Lower leg skin (tissue), 4 donors: ENCODE data around the gene DGKI. TPM values are rescaled to one million over a fixed set of nuclear protein-coding genes. Genes with fewer than 3 reads are reported as not detected.

Source experiments
- DNase-seq, 2 donors: peaks; one replicate each; pipeline ENCODE4 v3.0.0-alpha.2; 2019; ENCODE audit warnings: low spot score in 2 of 2
- H3K4me3 ChIP-seq: fragments of 200-600 bp; sonication (generic); 2 replicates; pipeline ENCODE4 v1.5.1; 2017; ENCODE audit warnings: mild to moderate bottlenecking, low read depth; ENCODE audit not compliant: poor library complexity, severe bottlenecking
- POLR2A ChIP-seq, 2 donors: fragments of 450-650 bp; IDR thresholded peaks; one replicate each; pipeline ENCODE4 v1.6.1; 2016 to 2017; ENCODE audit warnings: antibody characterized with exemption in 2 of 2, mild to moderate bottlenecking in 1 of 2, moderate library complexity in 1 of 2
- WGBS, 2 donors: methylation state at CpG; one replicate each; pipeline ENCODE4 v1.1.5; 2018; 5-methylcytosine and 5-hydroxymethylcytosine counted together
- intact Hi-C: fragments of 100-400 bp; cut with DNase I; formaldehyde crosslinking; loops from one replicate; pipeline ENCODE4 v1.15.0; 2023; ENCODE audit warnings: low total_unique reads
- total RNA-seq, 4 donors: library from RNA; depleted of rRNA; stranded (reverse); fragments of >200 nt; gene quantifications; one replicate each; pipeline ENCODE4 v1.1.0, GENCODE V29; 2016
- TF ChIP-seq, protein P1 (sequence below), 3 donors: fragments of 450-650 bp; IDR thresholded peaks; one replicate each; pipeline ENCODE4 v1.5.1; 2016; ENCODE audit warnings: antibody characterized with exemption in 3 of 3, mild to moderate bottlenecking in 3 of 3, moderate library complexity in 2 of 3

The DGKI gene
- total RNA-seq, 4 donors from 2014 or later: 0.34 to 2.1 (median 1.3) TPM

GRCh38 chr7:137434946-137435345 lies 411.8 kb downstream of the DGKI start:
- DNase-seq: no peak
- intact Hi-C loops: no loop called here
- no peak for TF ChIP-seq POLR2A (IDR thresholded peaks at IDR 0.05)
- TF ChIP-seq, protein P1, sequence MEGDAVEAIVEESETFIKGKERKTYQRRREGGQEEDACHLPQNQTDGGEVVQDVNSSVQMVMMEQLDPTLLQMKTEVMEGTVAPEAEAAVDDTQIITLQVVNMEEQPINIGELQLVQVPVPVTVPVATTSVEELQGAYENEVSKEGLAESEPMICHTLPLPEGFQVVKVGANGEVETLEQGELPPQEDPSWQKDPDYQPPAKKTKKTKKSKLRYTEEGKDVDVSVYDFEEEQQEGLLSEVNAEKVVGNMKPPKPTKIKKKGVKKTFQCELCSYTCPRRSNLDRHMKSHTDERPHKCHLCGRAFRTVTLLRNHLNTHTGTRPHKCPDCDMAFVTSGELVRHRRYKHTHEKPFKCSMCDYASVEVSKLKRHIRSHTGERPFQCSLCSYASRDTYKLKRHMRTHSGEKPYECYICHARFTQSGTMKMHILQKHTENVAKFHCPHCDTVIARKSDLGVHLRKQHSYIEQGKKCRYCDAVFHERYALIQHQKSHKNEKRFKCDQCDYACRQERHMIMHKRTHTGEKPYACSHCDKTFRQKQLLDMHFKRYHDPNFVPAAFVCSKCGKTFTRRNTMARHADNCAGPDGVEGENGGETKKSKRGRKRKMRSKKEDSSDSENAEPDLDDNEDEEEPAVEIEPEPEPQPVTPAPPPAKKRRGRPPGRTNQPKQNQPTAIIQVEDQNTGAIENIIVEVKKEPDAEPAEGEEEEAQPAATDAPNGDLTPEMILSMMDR (IDR thresholded peaks at IDR 0.05): no peak
- no peak overlapping the region for H3K4me3 ChIP-seq

DNA sequence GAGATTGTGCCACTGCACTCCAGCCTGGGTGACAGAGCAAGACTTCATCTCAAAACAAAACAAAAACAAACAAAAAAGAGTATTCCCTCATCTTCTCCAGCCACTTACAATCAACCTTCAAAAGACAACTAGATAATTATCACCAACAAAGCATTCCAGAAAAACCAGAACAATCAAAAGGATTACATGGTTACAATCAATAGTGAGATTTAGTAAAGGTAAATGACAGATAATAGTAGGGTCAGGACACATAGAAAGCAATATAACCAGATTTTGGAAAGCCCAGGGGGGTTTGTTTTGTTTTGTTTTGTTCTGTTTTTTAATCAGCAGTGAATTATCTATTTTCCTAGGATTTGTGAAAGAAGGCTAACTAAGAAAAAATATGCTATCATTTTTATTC lies 412.2 kb downstream of the DGKI start:
- intact Hi-C loops: no loop called here
- no peak overlapping the region for H3K4me3 ChIP-seq
- no peak for TF ChIP-seq POLR2A (IDR thresholded peaks at IDR 0.05)
- TF ChIP-seq, protein P1 (IDR thresholded peaks at IDR 0.05): no peak
- DNase-seq: no peak

DNA sequence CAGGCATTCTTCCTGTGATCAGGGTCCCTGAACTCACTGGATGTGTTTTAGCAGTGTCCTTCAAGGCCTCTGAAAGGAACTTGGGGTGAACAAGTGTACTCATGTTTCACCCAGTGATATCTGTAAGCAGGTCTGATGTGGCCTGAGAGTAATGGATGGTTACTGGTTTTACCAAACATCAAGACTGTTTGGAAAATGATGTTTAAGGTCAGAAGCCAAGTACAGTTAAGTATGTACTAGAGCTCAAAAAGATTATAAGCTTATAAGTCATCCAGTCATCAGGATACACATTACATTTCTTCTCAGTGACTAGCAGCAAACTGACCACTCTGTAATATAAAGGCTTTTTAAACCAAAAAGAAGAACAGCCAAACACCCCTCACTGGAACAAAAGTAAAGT lies 423.5 kb downstream of the DGKI start:
- intact Hi-C loops: no loop called here
- TF ChIP-seq, protein P1 (IDR thresholded peaks at IDR 0.05): no peak
- no peak for TF ChIP-seq POLR2A (IDR thresholded peaks at IDR 0.05)
- DNase-seq: no peak
- no peak overlapping the region for H3K4me3 ChIP-seq

DNA sequence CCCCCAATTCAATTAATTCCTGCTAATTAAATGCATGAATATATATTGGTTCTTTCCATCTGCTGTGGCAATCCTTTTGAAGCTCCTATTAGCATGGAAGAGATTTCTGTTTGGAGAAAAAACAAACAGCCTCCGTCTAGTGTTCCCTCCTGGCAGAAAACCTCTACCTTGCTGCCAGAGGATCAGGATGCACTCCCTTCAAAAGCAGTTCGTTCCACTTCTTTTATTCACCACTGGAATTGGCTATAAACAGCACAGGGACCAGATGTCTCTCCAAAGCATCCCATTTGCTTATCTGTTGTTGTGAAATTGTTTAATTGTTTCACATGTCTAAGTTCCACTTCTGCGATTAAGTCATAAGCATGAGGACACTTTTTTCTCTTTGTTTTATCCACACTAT lies 425.4 kb downstream of the DGKI start:
- no peak for DNase-seq
- WGBS, 2 donors: 44 to 58% methylated on average over 3 of the region's 3 CpGs
- no peak for TF ChIP-seq POLR2A (IDR thresholded peaks at IDR 0.05)
- TF ChIP-seq, protein P1 (IDR thresholded peaks at IDR 0.05): no peak
- no peak overlapping the region for H3K4me3 ChIP-seq
- intact Hi-C loops: no loop called here

GRCh38 chr7:137418841-137419240 lies 427.9 kb downstream of the DGKI start:
- no peak for TF ChIP-seq POLR2A (IDR thresholded peaks at IDR 0.05)
- TF ChIP-seq, protein P1 (IDR thresholded peaks at IDR 0.05): no peak
- no peak overlapping the region for H3K4me3 ChIP-seq
- no peak for DNase-seq
- WGBS, 2 donors: 79 to 81% methylated on average over 2 of the region's 2 CpGs
- intact Hi-C loops: no loop called here

GRCh38 chr7:137417464-137417863 lies 429.3 kb downstream of the DGKI start:
- TF ChIP-seq, protein P1 (IDR thresholded peaks at IDR 0.05): no peak
- TF ChIP-seq POLR2A (IDR thresholded peaks at IDR 0.05): no peak

More at GRCh38 chr7:137417464-137417863, 429.3 kb downstream of the DGKI start:
- H3K4me3 ChIP-seq: no peak overlapping the region
- intact Hi-C loops: no loop called here
- 33 to 54% methylated on average over 2 of the region's 2 CpGs for WGBS, 2 donors
- DNase-seq: no peak
